ENCODE results near the gene DACT3. TPM values are rescaled to one million over a fixed set of nuclear protein-coding genes. Genes with fewer than 3 reads are reported as not detected.
"Not testable (repeated sequence)": the region's sequence is repeated elsewhere in the genome, so short reads cannot be mapped to it uniquely, and the experiment has no call there.

DACT3 gene
- total RNA-seq, 2 experiments from 2014 or later = 0.31 to 0.42 TPM

GRCh38 chr19:46639358-46640182, 21.4 kb downstream of the DACT3 start:
- Mint-ChIP-seq H3K4me3 (peak overlapping the region; percentile 23), H3K27me3 (peaks cover 29% of the 10 kb centered on the region), H3K4me1 (peaks cover 13% of the 10 kb centered on the region), H3K27ac (no peak overlapping the region), H3K9me3 (no peaks in the 10 kb centered on the region), H3K36me3 (ENCODE audit: low read depth) (no peaks in the 10 kb centered on the region)
- CTCF ChIA-PET = interaction anchor here (0.7 to 0.9 kb wide), 3 partner anchors 35 to 404 kb away, joined by 3 read pairs; no protein-coding TSS in a partner anchor
- DNase-seq = peak; percentile 35
- POLR2A ChIA-PET = interaction anchor here (0.7 kb wide), 1 partner anchor 19 kb away, joined by 3 read pairs; no protein-coding TSS in a partner anchor

GRCh38 chr19:46637224-46637623, 23.8 kb downstream of the DACT3 start:
- Mint-ChIP-seq H3K4me1 (peaks cover 31% of the 10 kb centered on the region), H3K36me3 (ENCODE audit: low read depth) (no peaks in the 10 kb centered on the region), H3K27me3 (peaks cover 25% of the 10 kb centered on the region), H3K27ac (no peak overlapping the region), H3K4me3 (no peak overlapping the region), H3K9me3 (no peaks in the 10 kb centered on the region)
- ChIA-PET CTCF (interaction anchor here (1.0 to 1.2 kb wide), 2 partner anchors 21 to 25 kb away, joined by 3 to 6 read pairs; no protein-coding TSS in a partner anchor), POLR2A (interaction anchor here (1.1 kb wide), 1 partner anchor 20 kb away, joined by 4 read pairs; no protein-coding TSS in a partner anchor)
- no peak for DNase-seq

- Mint-ChIP-seq H3K9me3 (no peaks in the 10 kb centered on the region), H3K27me3 (peaks cover 18% of the 10 kb centered on the region), H3K27ac (no peak within 1 kb of the TSS), H3K36me3 (ENCODE audit: low read depth) (no peaks in the 10 kb centered on the region), H3K4me3 (no peak within 1 kb of the TSS), H3K4me1 (peaks cover 31% of the 10 kb centered on the region)
- ChIA-PET POLR2A (no interaction called here), CTCF (interaction anchor here (1.2 kb wide), 1 partner anchor 19 kb away, joined by 3 read pairs; no protein-coding TSS in a partner anchor)
- DNase-seq = no peak
Observed at GRCh38 chr19:46635920-46636761, 24.8 kb downstream of the DACT3 start, which contains the start of gene GNG8. Gene GNG8, minus strand, starts transcription at chr19:46636202. Its CDS starts 1,520 bp downstream, at chr19:46634682.

GRCh38 chr19:46634656-46635218, 26.2 kb downstream of the DACT3 start:
- no peak for DNase-seq
- peak overlapping the region; percentile 29 for H3K4me3 Mint-ChIP-seq

GRCh38 chr19:46634045-46634655, 26.8 kb downstream of the DACT3 start:
- ChIA-PET CTCF (interaction anchor here (0.8 to 2.2 kb wide), 8 partner anchors 10 to 108 kb away, joined by 3 to 5 read pairs (median 4); partner anchors contain the start of genes DACT3 and PTGIR), POLR2A (interaction anchor here (0.5 kb wide), 1 partner anchor 20 kb away, joined by 3 read pairs; no protein-coding TSS in a partner anchor)
- H3K4me1 Mint-ChIP-seq = peaks cover 30% of the 10 kb centered on the region
- no peaks in the 10 kb centered on the region for H3K9me3 Mint-ChIP-seq
- no peaks in the 10 kb centered on the region for H3K36me3 Mint-ChIP-seq (ENCODE audit: low read depth)
- H3K27ac Mint-ChIP-seq = no peak overlapping the region
- peaks cover 12% of the 10 kb centered on the region for H3K27me3 Mint-ChIP-seq
- peak; percentile 94 for DNase-seq
- peak overlapping the region; percentile 65 for H3K4me3 Mint-ChIP-seq

More at GRCh38 chr19:46634656-46635218, 26.2 kb downstream of the DACT3 start:
- ChIA-PET POLR2A (no interaction called here), CTCF (interaction anchor here (0.8 kb wide), 1 partner anchor 25 kb away, joined by 4 read pairs; no protein-coding TSS in a partner anchor)
- H3K36me3 Mint-ChIP-seq (ENCODE audit: low read depth) = no peaks in the 10 kb centered on the region
- no peaks in the 10 kb centered on the region for H3K9me3 Mint-ChIP-seq
- H3K27ac Mint-ChIP-seq = no peak overlapping the region
- H3K4me1 Mint-ChIP-seq = peaks cover 28% of the 10 kb centered on the region
- H3K27me3 Mint-ChIP-seq = peaks cover 12% of the 10 kb centered on the region

- no peaks in the 10 kb centered on the region for H3K9me3 Mint-ChIP-seq
- H3K4me3 Mint-ChIP-seq = peak overlapping the region; percentile 65
- peaks cover 12% of the 10 kb centered on the region for H3K27me3 Mint-ChIP-seq
- peaks cover 34% of the 10 kb centered on the region for H3K4me1 Mint-ChIP-seq
- no peak for DNase-seq
- H3K27ac Mint-ChIP-seq = peak overlapping the region; percentile 52
- no peaks in the 10 kb centered on the region for H3K36me3 Mint-ChIP-seq (ENCODE audit: low read depth)
- ChIA-PET POLR2A (interaction anchor here (0.6 kb wide), 1 partner anchor 25 kb away, joined by 5 read pairs; no protein-coding TSS in a partner anchor), CTCF (interaction anchor here (0.6 to 2.2 kb wide), 9 partner anchors 9 to 286 kb away, joined by 3 to 5 read pairs (median 4); partner anchors contain the start of genes DACT3, PPP5C and PTGIR)
Observed at GRCh38 chr19:46633130-46633529, 27.9 kb downstream of the DACT3 start.

- H3K4me3 Mint-ChIP-seq = no peak overlapping the region
- ChIA-PET POLR2A (no interaction called here), CTCF (interaction anchor here (0.9 to 2.6 kb wide), 5 partner anchors 11 to 31 kb away, joined by 3 to 18 read pairs (median 4); partner anchors contain the start of gene DACT3)
- no peak overlapping the region for H3K27ac Mint-ChIP-seq
- H3K27me3 Mint-ChIP-seq = peaks cover 12% of the 10 kb centered on the region
- peaks cover 43% of the 10 kb centered on the region for H3K4me1 Mint-ChIP-seq
- no peaks in the 10 kb centered on the region for H3K36me3 Mint-ChIP-seq (ENCODE audit: low read depth)
- DNase-seq = no peak
- no peaks in the 10 kb centered on the region for H3K9me3 Mint-ChIP-seq
Observed at GRCh38 chr19:46631481-46631880, 29.5 kb downstream of the DACT3 start.

- ChIA-PET CTCF (interaction anchor here (0.9 to 2.6 kb wide), 4 partner anchors 10 to 32 kb away, joined by 3 to 18 read pairs (median 5); partner anchors contain the start of gene DACT3), POLR2A (no interaction called here)
- H3K27ac Mint-ChIP-seq = no peak overlapping the region
- H3K27me3 Mint-ChIP-seq = peaks cover 10% of the 10 kb centered on the region
- no peaks in the 10 kb centered on the region for H3K36me3 Mint-ChIP-seq (ENCODE audit: low read depth)
- H3K4me1 Mint-ChIP-seq = peaks cover 42% of the 10 kb centered on the region
- no peak for DNase-seq
- no peak overlapping the region for H3K4me3 Mint-ChIP-seq
- no peaks in the 10 kb centered on the region for H3K9me3 Mint-ChIP-seq
Observed at GRCh38 chr19:46630586-46631205, 30.3 kb downstream of the DACT3 start.

- POLR2A ChIA-PET = no interaction called here
- H3K4me3 Mint-ChIP-seq = no peak overlapping the region
- H3K4me1 Mint-ChIP-seq = peaks cover 47% of the 10 kb centered on the region
- CTCF ChIA-PET = interaction anchor here (1.1 to 2.6 kb wide), 4 partner anchors 9 to 32 kb away, joined by 3 to 14 read pairs (median 10); partner anchors contain the start of gene DACT3
- no peaks in the 10 kb centered on the region for H3K9me3 Mint-ChIP-seq
- no peaks in the 10 kb centered on the region for H3K36me3 Mint-ChIP-seq (ENCODE audit: low read depth)
- H3K27me3 Mint-ChIP-seq = peaks cover 6% of the 10 kb centered on the region
- no peak for DNase-seq
- no peak overlapping the region for H3K27ac Mint-ChIP-seq
Observed at GRCh38 chr19:46629546-46630025, 31.4 kb downstream of the DACT3 start.

- CTCF ChIA-PET = interaction anchor here (1.1 to 2.6 kb wide), 5 partner anchors 8 to 33 kb away, joined by 3 to 14 read pairs (median 10); partner anchors contain the start of gene DACT3
- H3K4me3 Mint-ChIP-seq; DNase-seq; POLR2A ChIA-PET; H3K9me3 Mint-ChIP-seq; H3K36me3 Mint-ChIP-seq (ENCODE audit: low read depth); H3K27me3 Mint-ChIP-seq: not testable (repeated sequence)
- H3K27ac Mint-ChIP-seq = peak overlapping the region; percentile 50
- peaks cover 47% of the 10 kb centered on the region for H3K4me1 Mint-ChIP-seq
Observed at GRCh38 chr19:46628970-46629369, 32.0 kb downstream of the DACT3 start.

- Mint-ChIP-seq H3K27me3 (no peaks in the 10 kb centered on the region), H3K4me1 (peaks cover 49% of the 10 kb centered on the region), H3K27ac (peak overlapping the region; percentile 31), H3K4me3 (no peak overlapping the region), H3K9me3 (no peaks in the 10 kb centered on the region), H3K36me3 (ENCODE audit: low read depth) (peaks cover 6% of the 10 kb centered on the region)
- ChIA-PET CTCF (interaction anchor here (1.6 kb wide), 1 partner anchor 13 kb away, joined by 4 read pairs; no protein-coding TSS in a partner anchor), POLR2A (no interaction called here)
- no peak for DNase-seq
Observed at GRCh38 chr19:46626446-46626845, 34.5 kb downstream of the DACT3 start.

Measured in activated CD4-positive, alpha-beta T cell treated with anti-CD3 and anti-CD28 coated beads, Interleukin-2, amount 10 ng/mL, durations not matched to agents 7 days and 5 days (primary cell).